ENCODE data around the gene RAET1G. TPM values are rescaled to one million over a fixed set of nuclear protein-coding genes. Genes with fewer than 3 reads are reported as not detected.

Gene RAET1G
- total and polyA plus RNA-seq, 2 of the 13 experiments (the other 11 are each of a cell fraction or from before 2014, with no cell fraction given): not detected

DNA sequence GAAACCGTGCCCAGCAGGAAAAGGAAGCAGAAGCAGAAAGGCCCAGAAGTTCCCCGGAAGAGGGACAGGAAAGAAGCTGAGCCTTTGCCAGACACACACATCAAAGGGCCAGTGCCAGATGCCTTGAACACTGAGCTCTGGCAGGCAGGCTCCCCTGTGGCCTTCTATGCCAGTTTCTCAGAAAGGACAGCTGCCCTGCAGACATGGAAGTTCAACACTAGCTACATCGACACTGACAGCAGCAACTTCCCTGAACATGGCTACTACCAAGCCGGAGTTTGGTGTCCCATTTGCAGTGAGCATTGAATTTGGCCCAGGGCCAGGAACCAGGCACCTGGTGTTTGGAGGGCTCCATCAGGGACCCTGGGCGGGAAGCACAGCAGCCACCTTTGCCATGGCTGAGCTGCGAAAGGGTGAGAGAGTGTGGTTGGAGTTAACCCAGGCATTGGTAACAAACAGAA lies 17.0 kb downstream of the RAET1G start:
- ATAC-seq: no peak
- 54% methylated on average over 6 of the region's 6 CpGs for WGBS (ENCODE audit: low lambda C conversion rate)
- peaks cover 6 to 42% of the 10 kb centered on the region in 2 experiments; a peak in 4 of 5 replicates for H3K27me3 ChIP-seq (ENCODE audit: control insufficient read depth in 1 of 2, insufficient read depth in 2 of 2, low read length in 2 of 2)
- intact Hi-C loops (cut with micrococcal nuclease; ENCODE audit: unreplicated experiment) (no loop called here), in situ Hi-C loops (cut with HindIII; ENCODE audit: extremely low pct_ligation_motif_present, low pct_unique_long_range_greater_than_20kb) (no loop called here)
- no peaks in the 10 kb centered on the region for H3K36me3 ChIP-seq (replicated peaks in 1 of 2; ENCODE audit: control insufficient read depth in 1 of 2, insufficient read depth in 2 of 2, low read length in 2 of 2)
- peaks cover 9% of the 10 kb centered on the region; the same call in 1 of the 2 replicates for H3K4me1 ChIP-seq (ENCODE audit: insufficient read depth, low read length)
- peaks cover 12% of the 10 kb centered on the region for H3K9me3 ChIP-seq (ENCODE audit: low read length)
- no peak for DNase-seq (ENCODE audit: low spot score)
- ChIA-PET POLR2A (interaction anchor here (1.2 kb wide), 1 partner anchor 9 kb away, joined by 6 read pairs; no protein-coding TSS in a partner anchor), CTCF (ENCODE audit: low intra/inter-chr PET ratio, low total read pairs) (no interaction called here)
- H3K9ac ChIP-seq (ENCODE audit: insufficient read depth, low read depth, low read length): no peak overlapping the region
- H3K79me2 ChIP-seq (ENCODE audit: insufficient read depth, low read length): no peaks in the 10 kb centered on the region
- no peak for FAIRE-seq
- no peak overlapping the region for H3K4me2 ChIP-seq (ENCODE audit: low read depth, low read length)
- no peak overlapping the region for H3K27ac ChIP-seq (ENCODE audit: extremely low read length, insufficient read depth, low read length)
- BruUV-seq (replicated peaks): no TSS peak
- no peaks in the 10 kb centered on the region for H4K20me1 ChIP-seq (ENCODE audit: insufficient read depth, low read length)
- no peak overlapping the region for H2AFZ ChIP-seq (ENCODE audit: low read length)
- no peak overlapping the region for H3K4me3 ChIP-seq (replicated peaks in 1 of 3; ENCODE audit: insufficient read depth in 1 of 3, low read depth in 2 of 3, low read length in 3 of 3)
- TF ChIP-seq IKZF1 (IDR thresholded peaks at IDR 0.05) (no peak), SUZ12 (IDR thresholded peaks at IDR 0.05; ENCODE audit: low read depth, low read length) (no peak), MTF1 (CRISPR knock-in tag; IDR thresholded peaks at IDR 0.05) (no peak), ZNF570 (CRISPR knock-in tag; IDR thresholded peaks at IDR 0.05; ENCODE audit: borderline replicate concordance) (no peak), CENPX (CRISPR knock-in tag; IDR thresholded peaks at IDR 0.05) (no peak), DZIP1 (CRISPR knock-in tag; IDR thresholded peaks at IDR 0.05) (no peak), KDM3A (CRISPR knock-in tag; IDR thresholded peaks at IDR 0.05; ENCODE audit: low read depth) (no peak), SETDB1 (CRISPR knock-in tag; IDR thresholded peaks at IDR 0.05; ENCODE audit: borderline replicate concordance) (no peak), RXRB (CRISPR knock-in tag; IDR thresholded peaks at IDR 0.05; ENCODE audit: borderline replicate concordance) (no peak), KAT2B (IDR thresholded peaks at IDR 0.05; ENCODE audit: borderline replicate concordance, low read depth, low read length) (no peak), NR1H2 (CRISPR knock-in tag; IDR thresholded peaks at IDR 0.05; ENCODE audit: borderline replicate concordance, low read depth) (no peak), ZXDC (CRISPR knock-in tag; IDR thresholded peaks at IDR 0.05) (no peak), DNMT3B (CRISPR knock-in tag; conservative IDR thresholded peaks at IDR 0.05) (no peak), TAF1 (CRISPR knock-in tag; IDR thresholded peaks at IDR 0.05) (no peak), SALL1 (CRISPR knock-in tag; IDR thresholded peaks at IDR 0.05) (no peak)
- TF ChIP-seq, protein P1, sequence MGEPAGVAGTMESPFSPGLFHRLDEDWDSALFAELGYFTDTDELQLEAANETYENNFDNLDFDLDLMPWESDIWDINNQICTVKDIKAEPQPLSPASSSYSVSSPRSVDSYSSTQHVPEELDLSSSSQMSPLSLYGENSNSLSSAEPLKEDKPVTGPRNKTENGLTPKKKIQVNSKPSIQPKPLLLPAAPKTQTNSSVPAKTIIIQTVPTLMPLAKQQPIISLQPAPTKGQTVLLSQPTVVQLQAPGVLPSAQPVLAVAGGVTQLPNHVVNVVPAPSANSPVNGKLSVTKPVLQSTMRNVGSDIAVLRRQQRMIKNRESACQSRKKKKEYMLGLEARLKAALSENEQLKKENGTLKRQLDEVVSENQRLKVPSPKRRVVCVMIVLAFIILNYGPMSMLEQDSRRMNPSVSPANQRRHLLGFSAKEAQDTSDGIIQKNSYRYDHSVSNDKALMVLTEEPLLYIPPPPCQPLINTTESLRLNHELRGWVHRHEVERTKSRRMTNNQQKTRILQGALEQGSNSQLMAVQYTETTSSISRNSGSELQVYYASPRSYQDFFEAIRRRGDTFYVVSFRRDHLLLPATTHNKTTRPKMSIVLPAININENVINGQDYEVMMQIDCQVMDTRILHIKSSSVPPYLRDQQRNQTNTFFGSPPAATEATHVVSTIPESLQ (CRISPR knock-in tag; conservative IDR thresholded peaks at IDR 0.05): no peak
- TF ChIP-seq, protein P2, sequence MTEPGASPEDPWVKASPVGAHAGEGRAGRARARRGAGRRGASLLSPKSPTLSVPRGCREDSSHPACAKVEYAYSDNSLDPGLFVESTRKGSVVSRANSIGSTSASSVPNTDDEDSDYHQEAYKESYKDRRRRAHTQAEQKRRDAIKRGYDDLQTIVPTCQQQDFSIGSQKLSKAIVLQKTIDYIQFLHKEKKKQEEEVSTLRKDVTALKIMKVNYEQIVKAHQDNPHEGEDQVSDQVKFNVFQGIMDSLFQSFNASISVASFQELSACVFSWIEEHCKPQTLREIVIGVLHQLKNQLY (CRISPR knock-in tag; IDR thresholded peaks at IDR 0.05): no peak
- TF ChIP-seq, protein P3, sequence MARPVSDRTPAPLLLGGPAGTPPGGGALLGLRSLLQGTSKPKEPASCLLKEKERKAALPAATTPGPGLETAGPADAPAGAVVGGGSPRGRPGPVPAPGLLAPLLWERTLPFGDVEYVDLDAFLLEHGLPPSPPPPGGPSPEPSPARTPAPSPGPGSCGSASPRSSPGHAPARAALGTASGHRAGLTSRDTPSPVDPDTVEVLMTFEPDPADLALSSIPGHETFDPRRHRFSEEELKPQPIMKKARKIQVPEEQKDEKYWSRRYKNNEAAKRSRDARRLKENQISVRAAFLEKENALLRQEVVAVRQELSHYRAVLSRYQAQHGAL (CRISPR knock-in tag; IDR thresholded peaks at IDR 0.05; ENCODE audit: not compliant biosample characterization): no peak
